Measurements from ENCODE around the gene TRIM63.

The TRIM63 gene

GRCh38 chr1:26015358-26015757 is 52.1 kb downstream of the TRIM63 start:
- no peak for DNase-seq

- no peak for DNase-seq
Measured at GRCh38 chr1:26014179-26014578, 53.3 kb downstream of the TRIM63 start.

GRCh38 chr1:26012864-26013263 is 54.6 kb downstream of the TRIM63 start:
- DNase-seq, result peak; percentile 89

- DNase-seq, result no peak
Measured at GRCh38 chr1:26010825-26011224, 56.6 kb downstream of the TRIM63 start.

GRCh38 chr1:26009796-26010447 is 57.5 kb downstream of the TRIM63 start:
- DNase-seq, result peak; percentile 32

GRCh38 chr1:26006710-26007109 is 60.7 kb downstream of the TRIM63 start:
- no peak for DNase-seq

GRCh38 chr1:26005434-26006105 is 61.9 kb downstream of the TRIM63 start:
- DNase-seq, result no peak

- DNase-seq, result no peak
Measured at GRCh38 chr1:26003756-26004155, 63.7 kb downstream of the TRIM63 start.

- no peak for DNase-seq
Measured at GRCh38 chr1:26003262-26003661, 64.2 kb downstream of the TRIM63 start.
